NCI-H82 treated with DMSO at 0.1 percent for 48 hours (cell line): ENCODE measurements around the gene LINGO3.

Experiments
- DNase-seq: peaks from one replicate; lab custom pipeline; 2025; ENCODE audit not compliant: unreplicated experiment; lab: John Stamatoyannopoulos, UW

Gene LINGO3

GRCh38 chr19:2307518-2308012 lies 389 bp downstream of the LINGO3 start:
- DNase-seq, result no peak

- DNase-seq, result no peak
These were observed 983 bp downstream of the LINGO3 start for GRCh38 chr19:2306971-2307370.

- no peak for DNase-seq
These were observed 1.6 kb downstream of the LINGO3 start for GRCh38 chr19:2306281-2306806.

GRCh38 chr19:2305452-2306280 lies 2.3 kb downstream of the LINGO3 start:
- DNase-seq, result no peak

- no peak for DNase-seq
These were observed 4.6 kb downstream of the LINGO3 start for GRCh38 chr19:2303211-2303798.

- DNase-seq, result no peak
These were observed 5.4 kb downstream of the LINGO3 start for GRCh38 chr19:2302319-2303210.

GRCh38 chr19:2300533-2300932 lies 7.4 kb downstream of the LINGO3 start:
- no peak for DNase-seq

GRCh38 chr19:2296141-2296540 lies 11.8 kb downstream of the LINGO3 start:
- DNase-seq, result no peak

- no peak for DNase-seq
These were observed 13.1 kb downstream of the LINGO3 start for GRCh38 chr19:2294687-2295335.

GRCh38 chr19:2291185-2291751 lies 16.7 kb downstream of the LINGO3 start:
- DNase-seq, result no peak

- DNase-seq, result no peak
These were observed 17.3 kb downstream of the LINGO3 start for GRCh38 chr19:2290441-2291184.

GRCh38 chr19:2289714-2290435 lies 18.1 kb downstream of the LINGO3 start:
- no peak for DNase-seq

- DNase-seq, result no peak
These were observed 18.9 kb downstream of the LINGO3 start for GRCh38 chr19:2288818-2289713.

GRCh38 chr19:2288338-2288817 lies 19.6 kb downstream of the LINGO3 start:
- DNase-seq, result no peak

GRCh38 chr19:2287585-2288337 lies 20.2 kb downstream of the LINGO3 start:
- no peak for DNase-seq

GRCh38 chr19:2286402-2287140 lies 21.4 kb downstream of the LINGO3 start:
- no peak for DNase-seq
